Cardiac muscle cell (in vitro differentiated cells and primary cell): ENCODE data around the gene CD7. TPM values are rescaled to one million over a fixed set of nuclear protein-coding genes. Genes with fewer than 3 reads are reported as not detected.
A peak's percentile ranks its signal among the peaks of the same experiment; 100 is the strongest.

ENCODE experiments used
- DNase-seq, 2 donors: peaks; one replicate each; pipeline versions ENCODE4 v3.0.0 to v3.0.0-alpha.2; 2010 to 2017; ENCODE audit warnings: low read depth in 1 of 2, low spot score in 1 of 2
- H3K27ac ChIP-seq: fragments of 200-600 bp; sonication (generic); 2 replicates; pipeline ENCODE4 v1.5.1; 2016
- H3K27me3 ChIP-seq: fragments of 200-600 bp; sonication (generic); 2 replicates; pipeline ENCODE4 v1.6.0; 2016; ENCODE audit warnings: control low read depth
- H3K36me3 ChIP-seq: fragments of 200-600 bp; sonication (generic); 2 replicates; pipeline ENCODE4 v1.5.1; 2016; ENCODE audit warnings: control low read depth
- H3K4me1 ChIP-seq: fragments of 200-600 bp; sonication (generic); 2 replicates; pipeline ENCODE4 v1.8.1; 2017; ENCODE audit warnings: low read depth, mild to moderate bottlenecking, mixed run types
- H3K4me3 ChIP-seq: fragments of 200-600 bp; sonication (generic); 2 replicates; pipeline ENCODE4 v1.5.1; 2016; ENCODE audit warnings: mild to moderate bottlenecking
- H3K9me3 ChIP-seq: fragments of 200-600 bp; sonication (generic); 2 replicates; pipeline ENCODE4 v1.5.1; 2017; ENCODE audit warnings: low read depth, mild to moderate bottlenecking, control low read depth
- polyA plus RNA-seq: library from polyadenylated mRNA; unstranded; fragments of >200 nt; fragmentation: Nextera tagmentation; extraction: Ambion mirVana; gene quantifications from 2 replicates; pipeline ENCODE4 v1.2.1, GENCODE V29; 2016
- total RNA-seq: library from RNA; depleted of rRNA; stranded (reverse); fragments of >200 nt; gene quantifications from 2 replicates; pipeline ENCODE4 v1.2.3, GENCODE V29; 2016
- TF ChIP-seq, protein P1 (sequence below): IDR thresholded peaks from 2 replicates; pipeline ENCODE4 v1.5.1; 2012; ENCODE audit warnings: low read depth, mild to moderate bottlenecking, low read length

CD7 gene
- total and polyA plus RNA-seq, 2 experiments from 2014 or later = 0.38 TPM; not detected in 1

DNA sequence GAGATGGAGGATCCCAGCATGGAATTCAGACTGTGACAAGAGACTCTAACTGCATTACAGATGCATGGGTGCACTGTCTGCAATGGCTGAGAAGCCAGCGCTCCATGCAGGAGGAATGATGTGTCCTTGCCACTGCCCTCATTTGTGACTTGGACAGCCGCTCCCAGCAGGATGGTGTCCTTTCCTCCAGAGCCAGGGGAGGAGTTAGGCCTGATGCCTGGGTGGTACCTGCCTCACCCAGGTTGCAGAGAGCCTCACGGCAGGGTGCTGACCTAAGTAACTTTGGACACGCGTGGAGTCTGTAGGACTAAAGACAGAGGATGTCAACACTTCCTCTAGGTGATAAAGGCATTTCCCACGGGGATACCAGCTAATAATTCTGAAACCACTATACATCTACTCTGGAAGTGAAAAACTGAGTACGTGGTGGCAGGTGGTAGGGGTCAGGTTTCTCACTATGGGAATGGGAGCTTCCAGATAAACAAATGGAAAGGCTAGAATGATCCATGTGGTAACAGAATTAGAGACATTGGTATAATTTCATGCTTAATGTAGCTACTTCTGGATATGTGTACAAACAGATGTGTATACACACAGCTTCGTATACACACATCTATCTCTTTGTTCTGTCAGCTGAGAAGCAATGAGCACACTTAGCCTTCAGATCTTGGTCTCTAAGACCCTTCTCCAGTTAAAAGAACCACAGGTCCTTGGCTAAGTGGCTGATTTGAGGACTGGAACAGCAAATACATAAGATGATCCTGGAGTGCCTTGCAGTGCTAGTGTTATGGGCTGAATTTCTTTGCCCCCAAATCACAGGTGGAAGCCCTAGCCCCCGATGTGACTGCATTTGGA lies 30.2 kb downstream of the CD7 start:
- no peaks in the 10 kb centered on the region for H3K36me3 ChIP-seq
- DNase-seq = no peak
- no peaks in the 10 kb centered on the region for H3K9me3 ChIP-seq
- TF ChIP-seq, protein P1, sequence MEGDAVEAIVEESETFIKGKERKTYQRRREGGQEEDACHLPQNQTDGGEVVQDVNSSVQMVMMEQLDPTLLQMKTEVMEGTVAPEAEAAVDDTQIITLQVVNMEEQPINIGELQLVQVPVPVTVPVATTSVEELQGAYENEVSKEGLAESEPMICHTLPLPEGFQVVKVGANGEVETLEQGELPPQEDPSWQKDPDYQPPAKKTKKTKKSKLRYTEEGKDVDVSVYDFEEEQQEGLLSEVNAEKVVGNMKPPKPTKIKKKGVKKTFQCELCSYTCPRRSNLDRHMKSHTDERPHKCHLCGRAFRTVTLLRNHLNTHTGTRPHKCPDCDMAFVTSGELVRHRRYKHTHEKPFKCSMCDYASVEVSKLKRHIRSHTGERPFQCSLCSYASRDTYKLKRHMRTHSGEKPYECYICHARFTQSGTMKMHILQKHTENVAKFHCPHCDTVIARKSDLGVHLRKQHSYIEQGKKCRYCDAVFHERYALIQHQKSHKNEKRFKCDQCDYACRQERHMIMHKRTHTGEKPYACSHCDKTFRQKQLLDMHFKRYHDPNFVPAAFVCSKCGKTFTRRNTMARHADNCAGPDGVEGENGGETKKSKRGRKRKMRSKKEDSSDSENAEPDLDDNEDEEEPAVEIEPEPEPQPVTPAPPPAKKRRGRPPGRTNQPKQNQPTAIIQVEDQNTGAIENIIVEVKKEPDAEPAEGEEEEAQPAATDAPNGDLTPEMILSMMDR = no peak
- H3K27ac ChIP-seq = no peak overlapping the region
- H3K4me1 ChIP-seq = peaks cover 10% of the 10 kb centered on the region
- H3K27me3 ChIP-seq = no peaks in the 10 kb centered on the region
- no peak overlapping the region for H3K4me3 ChIP-seq

DNA sequence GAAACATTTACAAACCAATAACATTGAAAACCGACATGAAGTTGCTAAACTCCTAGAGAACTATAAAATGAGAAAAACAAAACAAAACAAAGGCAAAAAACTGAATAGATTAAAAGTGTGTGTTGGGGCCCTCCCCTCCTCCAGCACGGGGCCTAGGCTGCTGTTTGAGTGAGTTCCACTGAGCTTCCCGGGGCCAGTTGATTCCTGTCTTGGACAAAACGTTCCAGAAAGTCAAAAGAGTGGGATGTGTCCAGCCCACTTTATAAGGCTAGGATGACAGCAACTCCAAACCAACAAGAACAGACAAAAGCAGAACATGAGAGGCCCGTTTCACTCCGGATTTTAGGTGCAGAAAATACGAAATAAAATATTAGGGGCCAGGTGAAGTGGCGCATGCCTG lies 32.3 kb downstream of the CD7 start:
- Histone ChIP-seq H3K27ac (no peak overlapping the region), H3K36me3 (no peaks in the 10 kb centered on the region), H3K4me1 (peaks cover 5% of the 10 kb centered on the region), H3K27me3 (no peaks in the 10 kb centered on the region), H3K4me3 (no peak overlapping the region), H3K9me3 (no peaks in the 10 kb centered on the region)
- TF ChIP-seq, protein P1 = no peak
- no peak for DNase-seq

GRCh38 chr17:82283208-82283749 lies 34.1 kb downstream of the CD7 start:
- H3K27me3 ChIP-seq = no peaks in the 10 kb centered on the region
- peak; percentile 30 to 58 for DNase-seq
- TF ChIP-seq, protein P1 = no peak
- no peak overlapping the region for H3K27ac ChIP-seq
- no peaks in the 10 kb centered on the region for H3K4me1 ChIP-seq
- H3K9me3 ChIP-seq = no peaks in the 10 kb centered on the region
- H3K4me3 ChIP-seq = no peak overlapping the region
- no peaks in the 10 kb centered on the region for H3K36me3 ChIP-seq

GRCh38 chr17:82282239-82283207 lies 34.9 kb downstream of the CD7 start:
- H3K27me3 ChIP-seq = no peaks in the 10 kb centered on the region
- H3K4me1 ChIP-seq = no peaks in the 10 kb centered on the region
- no peaks in the 10 kb centered on the region for H3K36me3 ChIP-seq
- no peaks in the 10 kb centered on the region for H3K9me3 ChIP-seq
- no peak overlapping the region for H3K4me3 ChIP-seq
- TF ChIP-seq, protein P1 = no peak
- H3K27ac ChIP-seq = no peak overlapping the region
- no peak for DNase-seq

DNA sequence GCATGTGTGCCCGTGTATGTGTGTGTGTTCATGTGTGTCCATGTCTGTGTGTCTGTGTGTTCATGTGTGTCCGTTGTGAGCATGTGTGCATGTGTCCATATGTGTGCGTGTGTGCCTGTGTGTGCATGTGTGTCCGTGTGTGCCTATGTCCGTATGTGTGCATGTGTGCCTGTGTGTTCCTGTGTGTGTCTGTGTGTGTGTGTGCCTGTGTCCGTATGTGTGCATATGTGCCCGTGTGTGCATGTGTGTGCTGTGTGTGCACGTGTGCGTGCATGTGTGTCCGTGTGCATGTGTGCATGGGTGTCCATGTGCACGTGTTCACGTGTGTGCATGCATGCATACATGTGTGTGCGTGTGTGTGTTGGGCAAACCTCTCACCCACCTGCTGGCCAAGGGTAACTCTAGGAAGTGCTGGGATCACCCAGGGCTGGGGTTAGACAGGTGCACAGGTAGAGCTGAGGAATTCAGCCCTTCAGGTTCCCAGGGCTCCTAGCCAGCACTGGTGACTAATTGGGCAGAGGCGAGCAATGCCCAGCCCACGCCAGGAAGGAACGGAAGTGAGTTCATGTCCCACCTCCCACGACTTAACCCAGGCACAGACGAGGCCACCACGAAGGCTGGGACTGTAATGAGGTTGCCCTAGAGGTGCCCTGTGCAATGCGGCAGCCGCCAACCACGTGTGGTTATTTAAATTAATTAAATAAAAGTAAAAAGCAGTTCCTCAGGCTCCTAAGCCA lies 35.7 kb downstream of the CD7 start:
- no peaks in the 10 kb centered on the region for H3K4me1 ChIP-seq
- DNase-seq = no peak
- no peak overlapping the region for H3K27ac ChIP-seq
- TF ChIP-seq, protein P1 = no peak
- no peaks in the 10 kb centered on the region for H3K36me3 ChIP-seq
- no peaks in the 10 kb centered on the region for H3K9me3 ChIP-seq
- H3K4me3 ChIP-seq = no peak overlapping the region
- no peaks in the 10 kb centered on the region for H3K27me3 ChIP-seq
